ENCODE measurements around the gene RBKS. TPM values are rescaled to one million over a fixed set of nuclear protein-coding genes. Genes with fewer than 3 reads are reported as not detected.
"Not testable (repeated sequence)": the region's sequence is repeated elsewhere in the genome, so short reads cannot be mapped to it uniquely, and the experiment has no call there.

The RBKS gene
- polyA plus RNA-seq, 3 donors = 2.8 to 19.8 (median 9.4) TPM

GRCh38 chr2:27795093-27795834 lies 94.9 kb downstream of the RBKS start:
- H3K27ac ChIP-seq (ENCODE audit: low read depth, low read length) = no peak overlapping the region
- 77 to 87% (median 82%) methylated on average over 8 of the region's 8 CpGs for WGBS, 3 donors

GRCh38 chr2:27792759-27793158 lies 97.4 kb downstream of the RBKS start:
- H3K27ac ChIP-seq (ENCODE audit: low read depth, low read length) = no peak overlapping the region

GRCh38 chr2:27790796-27791195 lies 99.4 kb downstream of the RBKS start:
- no peak overlapping the region for H3K27ac ChIP-seq (ENCODE audit: low read depth, low read length)
- 93 to 100% (median 99%) methylated on average over 1 of the region's 1 CpG for WGBS, 3 donors

- 76 to 93% (median 90%) methylated on average over 1 of the region's 1 CpG for WGBS, 3 donors
- H3K27ac ChIP-seq (ENCODE audit: low read depth, low read length) = no peak overlapping the region
Measured at GRCh38 chr2:27782701-27783100, 107.5 kb downstream of the RBKS start.

DNA sequence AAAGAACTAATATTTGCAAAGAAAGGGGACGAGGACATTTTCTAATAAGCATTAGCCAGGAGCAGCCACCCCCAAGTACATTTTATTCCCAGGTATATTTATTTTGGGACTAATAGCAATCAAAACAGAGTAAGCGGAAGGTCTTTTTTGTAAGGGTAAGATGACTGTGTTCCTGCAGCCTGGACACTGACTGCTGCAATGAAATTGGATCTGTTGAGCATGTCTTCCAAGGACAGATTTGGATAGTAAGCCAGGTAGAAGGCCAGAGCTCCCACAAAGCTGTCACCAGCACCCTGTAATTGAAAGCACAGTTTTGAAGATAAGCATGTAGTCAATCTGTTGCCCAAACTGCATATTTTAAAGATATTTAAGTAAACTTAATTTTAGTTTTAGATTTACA lies 108.7 kb downstream of the RBKS start:
- no peak overlapping the region for H3K27ac ChIP-seq (ENCODE audit: low read depth, low read length)
- WGBS, 3 donors = 66 to 97% (median 95%) methylated on average over 2 of the region's 2 CpGs

- 64 to 80% (median 67%) methylated on average over 5 of the region's 5 CpGs for WGBS, 3 donors
- H3K27ac ChIP-seq (ENCODE audit: low read depth, low read length) = no peak overlapping the region
Measured at GRCh38 chr2:27779417-27780055, 110.7 kb downstream of the RBKS start.

- H3K27ac ChIP-seq (ENCODE audit: low read depth, low read length) = no peak overlapping the region
- 75 to 94% (median 91%) methylated on average over 3 of the region's 3 CpGs for WGBS, 3 donors
Measured at GRCh38 chr2:27776696-27777095, 113.5 kb downstream of the RBKS start.

- no peak overlapping the region for H3K27ac ChIP-seq (ENCODE audit: low read depth, low read length)
- 36 to 62% (median 53%) methylated on average over 8 of the region's 8 CpGs for WGBS, 3 donors
Measured at GRCh38 chr2:27776097-27776496, 114.1 kb downstream of the RBKS start.

DNA sequence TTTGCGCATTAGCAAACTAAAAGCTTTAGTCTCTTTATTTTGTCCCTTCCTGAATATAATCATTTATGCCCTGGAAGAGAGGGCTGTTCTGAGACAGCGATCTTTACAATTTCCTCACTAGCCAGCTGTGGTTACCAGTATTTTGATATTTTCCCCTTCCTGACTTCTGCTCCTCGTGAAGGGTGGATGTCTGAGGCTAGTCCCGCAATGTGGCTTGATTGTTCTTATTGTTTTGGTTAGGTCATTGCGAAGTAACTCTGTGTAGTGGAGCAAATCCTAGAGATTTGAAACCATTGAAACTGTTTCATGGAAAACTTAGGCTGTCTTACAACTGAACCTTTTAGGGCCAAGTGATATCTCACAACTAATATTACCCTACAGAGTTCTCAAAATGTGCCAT lies 116.2 kb downstream of the RBKS start:
- H3K27ac ChIP-seq (ENCODE audit: low read depth, low read length) = no peak overlapping the region
- 56 to 82% (median 62%) methylated on average over 5 of the region's 5 CpGs for WGBS, 3 donors

DNA sequence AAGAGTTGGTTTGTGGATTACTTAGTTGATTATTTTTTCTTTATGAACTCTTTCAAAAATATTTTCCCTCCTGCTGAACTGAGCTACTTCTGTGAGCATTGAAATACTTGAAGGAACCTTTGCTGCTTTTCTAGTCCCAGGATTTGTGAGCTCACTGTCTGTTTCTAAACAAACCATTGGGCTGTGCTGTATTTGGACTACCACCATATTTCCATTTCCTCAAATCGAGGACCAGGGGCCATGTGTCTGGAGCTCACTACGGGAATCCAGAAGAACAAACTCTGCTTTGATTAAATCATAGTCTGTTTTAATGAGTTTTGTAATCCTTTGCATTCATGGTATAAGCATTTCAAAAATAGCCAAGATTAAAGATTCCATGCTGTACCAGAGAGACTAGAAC lies 117.4 kb downstream of the RBKS start:
- no peak overlapping the region for H3K27ac ChIP-seq (ENCODE audit: low read depth, low read length)
- WGBS, 3 donors = 7 to 19% (median 9%) methylated on average over 2 of the region's 2 CpGs

DNA sequence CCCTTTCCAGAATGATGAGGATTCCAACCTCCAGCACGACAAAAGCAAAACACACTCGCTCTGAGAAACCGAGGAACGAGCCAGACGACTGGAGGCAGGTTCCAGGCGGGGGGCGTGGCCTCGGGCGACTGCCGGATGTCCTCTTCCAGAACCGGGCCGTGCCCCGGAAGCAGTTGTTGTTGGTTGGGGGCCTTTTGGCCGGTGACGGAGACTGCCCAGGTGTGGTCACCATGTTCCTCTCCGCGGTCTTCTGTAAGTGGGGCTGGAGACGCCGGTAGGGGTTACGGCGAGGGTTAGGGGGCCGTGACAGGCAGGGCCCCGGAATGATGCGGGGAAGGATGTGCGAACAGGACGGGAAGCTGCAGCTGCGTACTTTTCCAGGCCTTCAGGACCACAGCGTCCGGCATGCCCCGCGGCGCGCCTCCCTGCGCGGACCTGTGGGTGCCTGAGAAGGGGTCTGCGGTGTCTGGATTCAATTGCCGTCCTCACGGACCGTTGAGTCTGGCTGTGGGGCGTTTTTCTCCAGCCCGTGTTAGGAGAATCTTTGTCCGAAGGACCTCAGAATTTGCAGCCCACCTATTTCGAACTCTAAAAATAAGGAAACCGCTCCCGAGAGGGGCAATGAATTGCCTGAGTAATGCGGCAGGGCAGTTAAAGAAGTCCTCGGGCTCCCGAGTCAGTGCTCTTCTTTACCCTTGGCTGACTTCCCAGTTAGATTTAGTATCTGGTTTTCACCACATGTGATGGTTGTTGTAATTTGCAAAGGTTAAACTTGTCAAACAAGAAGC lies 118.4 kb downstream of the RBKS start, which contains the start of gene MRPL33:
TSS of gene MRPL33 (plus strand) at position 172 of the 788 bp plus-strand sequence. CDS start at position 231, 59 bp downstream.
- 0% methylated on average over 40 to 48 of the region's 48 CpGs for WGBS, 3 donors

GRCh38 chr2:27771202-27771547 lies 119.0 kb downstream of the RBKS start:
- WGBS, 3 donors = 5 to 14% (median 8%) methylated on average over 13 of the region's 13 CpGs
- H3K27ac ChIP-seq (ENCODE audit: low read depth, low read length) = no peak overlapping the region

More for the DNA sequence above, 118.4 kb downstream of the RBKS start, which contains the start of gene MRPL33:
- H3K27ac ChIP-seq (ENCODE audit: low read depth, low read length) = peak within 1 kb of the TSS; percentile 48

DNA sequence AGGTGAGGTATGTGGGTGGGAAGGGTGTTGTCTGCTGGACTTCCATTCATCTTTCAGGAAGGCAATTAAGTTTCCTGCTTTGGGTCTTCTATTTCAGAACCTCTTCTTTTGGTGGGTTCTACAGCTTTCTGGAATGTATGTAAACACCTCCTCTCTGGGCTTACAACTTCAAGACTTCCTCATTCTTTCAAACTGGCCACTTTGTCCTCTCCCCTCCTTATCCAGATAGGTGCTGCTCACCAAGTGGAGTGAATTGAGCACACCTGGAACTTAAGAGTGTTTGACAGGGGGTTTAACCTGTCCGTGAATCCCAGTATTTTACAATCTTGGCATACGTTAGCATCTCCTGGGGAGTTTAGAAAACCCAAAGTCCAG lies 123.9 kb downstream of the RBKS start:
- 43 to 90% (median 75%) methylated on average over 2 of the region's 2 CpGs for WGBS, 3 donors
- H3K27ac ChIP-seq (ENCODE audit: low read depth, low read length) = no peak overlapping the region

DNA sequence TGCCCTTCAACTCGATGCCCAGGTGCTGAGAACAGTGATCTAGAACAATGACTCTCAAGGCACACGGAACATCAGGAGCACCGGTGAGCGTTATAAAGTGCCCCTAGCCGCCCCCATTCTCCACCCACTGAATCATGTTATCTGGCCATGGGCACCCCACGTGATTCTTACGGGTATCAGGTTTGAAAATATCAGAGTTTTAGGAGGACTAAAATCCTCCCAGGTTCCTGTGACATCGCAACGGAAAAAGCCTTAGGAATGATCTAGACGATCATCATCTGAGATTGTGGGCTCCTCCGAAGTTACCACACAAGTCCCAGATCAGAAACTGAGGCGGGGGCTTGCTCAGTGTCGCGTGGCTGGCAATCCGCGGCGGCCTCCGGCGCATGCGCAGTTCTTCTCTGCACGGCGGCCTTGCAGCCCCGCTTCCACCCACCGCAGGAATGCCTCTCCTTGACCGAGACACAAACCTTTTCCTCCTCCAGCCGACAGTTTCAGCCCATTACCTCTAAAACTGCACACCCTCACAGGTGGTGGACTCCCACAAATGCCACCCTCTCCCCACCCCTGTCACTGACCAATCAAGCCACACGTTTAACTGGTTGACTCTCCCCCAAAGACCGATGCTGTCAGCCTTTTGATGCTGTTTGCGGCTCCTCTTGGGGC lies 124.4 kb downstream of the RBKS start:
- 9 to 26% (median 24%) methylated on average over 29 of the region's 29 CpGs for WGBS, 3 donors
- H3K27ac ChIP-seq (ENCODE audit: low read depth, low read length) = no peak overlapping the region

- 75 to 95% (median 91%) methylated on average over 3 of the region's 3 CpGs for WGBS, 3 donors
- H3K27ac ChIP-seq (ENCODE audit: low read depth, low read length) = not testable (repeated sequence)
Measured at GRCh38 chr2:27764526-27764925, 125.7 kb downstream of the RBKS start.

- no peak overlapping the region for H3K27ac ChIP-seq (ENCODE audit: low read depth, low read length)
- WGBS, 3 donors = 80 to 96% (median 96%) methylated on average over 7 of the region's 7 CpGs
Measured at GRCh38 chr2:27763907-27764267, 126.3 kb downstream of the RBKS start.

GRCh38 chr2:27762951-27763906 lies 127.0 kb downstream of the RBKS start:
- H3K27ac ChIP-seq (ENCODE audit: low read depth, low read length) = no peak overlapping the region
- WGBS, 3 donors = 40 to 93% (median 85%) methylated on average over 3 of the region's 3 CpGs
